GM12892 (cell line): ENCODE data around the gene PPA1.

Experiments
- POLR2A ChIP-seq: IDR thresholded peaks from 2 replicates; pipeline ENCODE4 v1.6.1; 2011; ENCODE audit warnings: low read depth, low read length, control low read depth
- POLR2AphosphoS5 ChIP-seq: IDR thresholded peaks from 2 replicates; pipeline ENCODE4 v1.6.1; 2011; ENCODE audit warnings: low read depth, low read length, control low read depth

GRCh38 chr10:70212879-70213278 lies 20.4 kb downstream of the PPA1 start:
- no peak for TF ChIP-seq POLR2A
- TF ChIP-seq POLR2AphosphoS5 = no peak
